Ishikawa (cell line): ENCODE measurements around the gene STIM1.

Experiments used
- CEBPB ChIP-seq: IDR thresholded peaks from 2 replicates; pipeline ENCODE4 v1.6.1; 2012
- CREB1 ChIP-seq: IDR thresholded peaks from 2 replicates; pipeline ENCODE4 v1.6.1; 2012; ENCODE audit warnings: low read depth
- EGR1 ChIP-seq: IDR thresholded peaks from 2 replicates; pipeline ENCODE4 v1.6.1; 2012
- EP300 ChIP-seq: IDR thresholded peaks from 2 replicates; pipeline ENCODE4 v1.6.1; 2012; ENCODE audit warnings: borderline replicate concordance
- FOXM1 ChIP-seq: IDR thresholded peaks from 2 replicates; pipeline ENCODE4 v1.6.1; 2012; ENCODE audit warnings: low read depth, borderline replicate concordance
- NFIC ChIP-seq: IDR thresholded peaks from 2 replicates; pipeline ENCODE4 v1.6.1; 2012
- RAD21 ChIP-seq: IDR thresholded peaks from 2 replicates; pipeline ENCODE4 v1.6.1; 2012; ENCODE audit warnings: low read depth
- REST ChIP-seq: IDR thresholded peaks from 2 replicates; pipeline ENCODE4 v1.6.1; 2012; ENCODE audit warnings: low read depth, mild to moderate bottlenecking
- TAF1 ChIP-seq: IDR thresholded peaks from 2 replicates; pipeline ENCODE4 v1.6.1; 2012; ENCODE audit warnings: low read depth, mild to moderate bottlenecking
- TCF12 ChIP-seq: IDR thresholded peaks from 2 replicates; pipeline ENCODE4 v1.6.1; 2012; ENCODE audit warnings: low read depth
- TEAD4 ChIP-seq: IDR thresholded peaks from 2 replicates; pipeline ENCODE4 v1.6.1; 2012
- YY1 ChIP-seq: IDR thresholded peaks from 2 replicates; pipeline ENCODE4 v1.6.1; 2012; ENCODE audit warnings: low read depth
- ZBTB7A ChIP-seq: IDR thresholded peaks from 2 replicates; pipeline ENCODE4 v1.6.1; 2012; ENCODE audit warnings: low read depth
- TF ChIP-seq, protein P1 (sequence below): IDR thresholded peaks from 2 replicates; pipeline ENCODE4 v1.6.1; 2012
- TF ChIP-seq, protein P2 (sequence below): IDR thresholded peaks from 2 replicates; pipeline ENCODE4 v1.6.1; 2012

The STIM1 gene

DNA sequence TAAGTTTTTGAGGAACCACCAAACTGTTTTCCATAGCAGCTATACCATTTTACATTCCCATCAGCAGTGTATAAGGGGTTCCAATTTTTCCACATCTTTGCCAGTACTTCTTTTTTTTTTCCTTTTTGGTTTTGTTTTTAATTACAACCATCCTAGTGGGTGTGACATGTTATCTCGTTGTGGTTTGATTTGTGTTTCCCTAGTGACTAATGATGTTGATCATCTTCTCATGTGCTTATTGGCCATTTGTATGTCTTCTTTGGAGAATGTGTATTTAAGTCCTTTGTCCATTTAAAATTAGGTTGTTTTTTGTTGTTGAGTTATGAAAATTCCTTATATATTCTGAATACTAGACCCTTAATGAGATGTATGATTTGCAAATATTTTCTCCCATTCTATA is 59.3 kb downstream of the STIM1 start:
- TF ChIP-seq RAD21 (no peak), NFIC (no peak), TCF12 (no peak), REST (no peak), FOXM1 (no peak), CREB1 (no peak), YY1 (no peak)

DNA sequence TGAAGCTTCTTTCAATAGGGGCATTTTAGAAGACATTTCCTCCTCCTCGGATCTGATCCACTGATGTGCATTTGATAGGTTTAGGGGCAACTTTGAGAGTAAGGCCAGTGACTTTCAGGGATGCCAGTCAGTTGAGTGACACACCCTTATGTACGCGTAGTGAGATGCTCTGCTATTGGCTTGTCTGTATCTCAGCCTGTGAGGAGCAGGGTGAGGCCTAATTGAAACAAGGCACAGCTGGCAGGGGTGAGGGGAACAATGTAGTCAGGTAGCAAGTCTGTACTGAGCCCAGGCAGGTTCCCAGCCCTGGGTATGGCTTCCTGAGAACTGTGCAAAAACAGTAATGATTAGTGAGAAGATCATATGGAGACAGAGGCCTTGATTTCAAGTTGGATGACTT is 61.5 kb downstream of the STIM1 start:
- no peak for TF ChIP-seq NFIC
- no peak for TF ChIP-seq TEAD4
- TF ChIP-seq FOXM1, result no peak
- TF ChIP-seq TCF12, result no peak
- TF ChIP-seq CEBPB, result no peak
- no peak for TF ChIP-seq YY1
- TF ChIP-seq ZBTB7A, result no peak
- TF ChIP-seq, protein P1, sequence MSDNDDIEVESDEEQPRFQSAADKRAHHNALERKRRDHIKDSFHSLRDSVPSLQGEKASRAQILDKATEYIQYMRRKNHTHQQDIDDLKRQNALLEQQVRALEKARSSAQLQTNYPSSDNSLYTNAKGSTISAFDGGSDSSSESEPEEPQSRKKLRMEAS, result no peak
- no peak for TF ChIP-seq EP300
- no peak for TF ChIP-seq EGR1
- TF ChIP-seq CREB1, result no peak
- no peak for TF ChIP-seq TAF1
- TF ChIP-seq RAD21, result no peak
- TF ChIP-seq, protein P2, sequence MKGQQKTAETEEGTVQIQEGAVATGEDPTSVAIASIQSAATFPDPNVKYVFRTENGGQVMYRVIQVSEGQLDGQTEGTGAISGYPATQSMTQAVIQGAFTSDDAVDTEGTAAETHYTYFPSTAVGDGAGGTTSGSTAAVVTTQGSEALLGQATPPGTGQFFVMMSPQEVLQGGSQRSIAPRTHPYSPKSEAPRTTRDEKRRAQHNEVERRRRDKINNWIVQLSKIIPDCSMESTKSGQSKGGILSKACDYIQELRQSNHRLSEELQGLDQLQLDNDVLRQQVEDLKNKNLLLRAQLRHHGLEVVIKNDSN, result no peak
- no peak for TF ChIP-seq REST

- TF ChIP-seq NFIC (no peak), FOXM1 (no peak)
- TF ChIP-seq, protein P2, result no peak
- TF ChIP-seq, protein P1, result no peak
Measured at GRCh38 chr11:3920148-3920852, 64.8 kb downstream of the STIM1 start.

DNA sequence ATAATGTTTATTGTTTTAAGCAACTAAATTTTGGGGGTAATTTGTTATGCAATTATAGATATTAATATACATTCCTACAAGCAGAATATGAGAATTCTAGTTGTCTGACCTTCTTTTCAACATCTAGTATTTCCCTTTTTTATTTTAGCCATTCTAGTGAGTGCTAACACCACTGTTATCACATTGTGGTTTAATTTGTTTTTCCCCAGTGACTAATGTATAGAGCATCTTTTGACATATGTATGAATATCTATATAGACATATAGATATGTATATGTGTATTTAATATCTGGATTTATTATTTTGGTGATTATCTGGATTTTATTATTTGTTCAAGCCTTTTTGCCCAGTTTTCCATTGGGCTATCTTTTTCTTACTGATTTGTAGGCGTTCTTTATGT is 66.6 kb downstream of the STIM1 start:
- TF ChIP-seq, protein P1, result no peak
- no peak for TF ChIP-seq TEAD4
- TF ChIP-seq NFIC, result no peak
- no peak for TF ChIP-seq YY1

GRCh38 chr11:3925513-3925912 is 70.0 kb downstream of the STIM1 start:
- TF ChIP-seq, protein P2, result no peak
- TF ChIP-seq EGR1, result no peak
- no peak for TF ChIP-seq REST
- no peak for TF ChIP-seq RAD21
- no peak for TF ChIP-seq NFIC
- no peak for TF ChIP-seq EP300
- TF ChIP-seq FOXM1, result no peak
- TF ChIP-seq CEBPB, result no peak
- no peak for TF ChIP-seq CREB1
- TF ChIP-seq TCF12, result no peak
- no peak for TF ChIP-seq TEAD4
- no peak for TF ChIP-seq ZBTB7A
- no peak for TF ChIP-seq YY1
- no peak for TF ChIP-seq TAF1
- TF ChIP-seq, protein P1, result no peak
